ENCODE results near the gene RNASEH2B. TPM values are rescaled to one million over a fixed set of nuclear protein-coding genes. Genes with fewer than 3 reads are reported as not detected.

Gene RNASEH2B
- total and polyA plus RNA-seq, 2 experiments from 2014 or later = 39.0 to 64.8 TPM

DNA sequence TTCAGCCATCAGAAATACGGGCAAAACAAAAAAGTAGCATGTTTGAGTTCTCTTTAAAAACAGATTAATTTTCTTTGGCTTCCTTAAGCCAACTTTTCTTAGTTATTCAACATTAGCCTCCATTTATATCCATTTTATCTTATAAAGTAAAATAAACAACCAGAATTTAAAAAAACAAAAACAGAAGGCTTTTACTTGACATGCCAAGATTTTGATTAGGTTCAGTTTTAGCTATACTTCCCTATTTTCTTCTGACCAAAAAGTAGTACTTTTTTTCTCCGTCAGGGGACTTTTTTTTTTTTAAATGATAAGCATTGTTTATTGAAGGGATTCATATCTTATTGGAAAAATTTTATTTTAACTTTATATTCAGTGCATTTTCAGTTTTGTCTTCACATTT is 18.1 kb downstream of the RNASEH2B start:
- no peak for DNase-seq (ENCODE audit: low spot score)
- ATAC-seq = no peak
- no peaks in the 10 kb centered on the region for H3K27me3 Mint-ChIP-seq (ENCODE audit: insufficient read depth, low read depth, poor library complexity)
- Histone ChIP-seq H3K27ac (ENCODE audit: low read depth) (no peak overlapping the region), H3K27me3 (ENCODE audit: insufficient read depth) (no peaks in the 10 kb centered on the region), H4K20me1 (replicated peaks; ENCODE audit: insufficient read depth) (no peaks in the 10 kb centered on the region), H3K4me2 (no peak overlapping the region), H3K4me1 (ENCODE audit: insufficient read depth) (0 out of 2 replicates have a peak, but pooled peaks cover 3% of the 10 kb centered on the region), H3K4me3 (no peak overlapping the region), H3F3A (replicated peaks; ENCODE audit: low read depth) (no peaks in the 10 kb centered on the region), H2AFZ (no peak overlapping the region), H3K36me3 (ENCODE audit: insufficient read depth) (peaks cover 3% of the 10 kb centered on the region; the same call in 1 of the 2 replicates), H3K9me2 (ENCODE audit: insufficient read depth) (no peaks in the 10 kb centered on the region), H3K79me2 (replicated peaks; ENCODE audit: insufficient read depth) (peaks cover 26% of the 10 kb centered on the region)
- TF ChIP-seq, protein P1, sequence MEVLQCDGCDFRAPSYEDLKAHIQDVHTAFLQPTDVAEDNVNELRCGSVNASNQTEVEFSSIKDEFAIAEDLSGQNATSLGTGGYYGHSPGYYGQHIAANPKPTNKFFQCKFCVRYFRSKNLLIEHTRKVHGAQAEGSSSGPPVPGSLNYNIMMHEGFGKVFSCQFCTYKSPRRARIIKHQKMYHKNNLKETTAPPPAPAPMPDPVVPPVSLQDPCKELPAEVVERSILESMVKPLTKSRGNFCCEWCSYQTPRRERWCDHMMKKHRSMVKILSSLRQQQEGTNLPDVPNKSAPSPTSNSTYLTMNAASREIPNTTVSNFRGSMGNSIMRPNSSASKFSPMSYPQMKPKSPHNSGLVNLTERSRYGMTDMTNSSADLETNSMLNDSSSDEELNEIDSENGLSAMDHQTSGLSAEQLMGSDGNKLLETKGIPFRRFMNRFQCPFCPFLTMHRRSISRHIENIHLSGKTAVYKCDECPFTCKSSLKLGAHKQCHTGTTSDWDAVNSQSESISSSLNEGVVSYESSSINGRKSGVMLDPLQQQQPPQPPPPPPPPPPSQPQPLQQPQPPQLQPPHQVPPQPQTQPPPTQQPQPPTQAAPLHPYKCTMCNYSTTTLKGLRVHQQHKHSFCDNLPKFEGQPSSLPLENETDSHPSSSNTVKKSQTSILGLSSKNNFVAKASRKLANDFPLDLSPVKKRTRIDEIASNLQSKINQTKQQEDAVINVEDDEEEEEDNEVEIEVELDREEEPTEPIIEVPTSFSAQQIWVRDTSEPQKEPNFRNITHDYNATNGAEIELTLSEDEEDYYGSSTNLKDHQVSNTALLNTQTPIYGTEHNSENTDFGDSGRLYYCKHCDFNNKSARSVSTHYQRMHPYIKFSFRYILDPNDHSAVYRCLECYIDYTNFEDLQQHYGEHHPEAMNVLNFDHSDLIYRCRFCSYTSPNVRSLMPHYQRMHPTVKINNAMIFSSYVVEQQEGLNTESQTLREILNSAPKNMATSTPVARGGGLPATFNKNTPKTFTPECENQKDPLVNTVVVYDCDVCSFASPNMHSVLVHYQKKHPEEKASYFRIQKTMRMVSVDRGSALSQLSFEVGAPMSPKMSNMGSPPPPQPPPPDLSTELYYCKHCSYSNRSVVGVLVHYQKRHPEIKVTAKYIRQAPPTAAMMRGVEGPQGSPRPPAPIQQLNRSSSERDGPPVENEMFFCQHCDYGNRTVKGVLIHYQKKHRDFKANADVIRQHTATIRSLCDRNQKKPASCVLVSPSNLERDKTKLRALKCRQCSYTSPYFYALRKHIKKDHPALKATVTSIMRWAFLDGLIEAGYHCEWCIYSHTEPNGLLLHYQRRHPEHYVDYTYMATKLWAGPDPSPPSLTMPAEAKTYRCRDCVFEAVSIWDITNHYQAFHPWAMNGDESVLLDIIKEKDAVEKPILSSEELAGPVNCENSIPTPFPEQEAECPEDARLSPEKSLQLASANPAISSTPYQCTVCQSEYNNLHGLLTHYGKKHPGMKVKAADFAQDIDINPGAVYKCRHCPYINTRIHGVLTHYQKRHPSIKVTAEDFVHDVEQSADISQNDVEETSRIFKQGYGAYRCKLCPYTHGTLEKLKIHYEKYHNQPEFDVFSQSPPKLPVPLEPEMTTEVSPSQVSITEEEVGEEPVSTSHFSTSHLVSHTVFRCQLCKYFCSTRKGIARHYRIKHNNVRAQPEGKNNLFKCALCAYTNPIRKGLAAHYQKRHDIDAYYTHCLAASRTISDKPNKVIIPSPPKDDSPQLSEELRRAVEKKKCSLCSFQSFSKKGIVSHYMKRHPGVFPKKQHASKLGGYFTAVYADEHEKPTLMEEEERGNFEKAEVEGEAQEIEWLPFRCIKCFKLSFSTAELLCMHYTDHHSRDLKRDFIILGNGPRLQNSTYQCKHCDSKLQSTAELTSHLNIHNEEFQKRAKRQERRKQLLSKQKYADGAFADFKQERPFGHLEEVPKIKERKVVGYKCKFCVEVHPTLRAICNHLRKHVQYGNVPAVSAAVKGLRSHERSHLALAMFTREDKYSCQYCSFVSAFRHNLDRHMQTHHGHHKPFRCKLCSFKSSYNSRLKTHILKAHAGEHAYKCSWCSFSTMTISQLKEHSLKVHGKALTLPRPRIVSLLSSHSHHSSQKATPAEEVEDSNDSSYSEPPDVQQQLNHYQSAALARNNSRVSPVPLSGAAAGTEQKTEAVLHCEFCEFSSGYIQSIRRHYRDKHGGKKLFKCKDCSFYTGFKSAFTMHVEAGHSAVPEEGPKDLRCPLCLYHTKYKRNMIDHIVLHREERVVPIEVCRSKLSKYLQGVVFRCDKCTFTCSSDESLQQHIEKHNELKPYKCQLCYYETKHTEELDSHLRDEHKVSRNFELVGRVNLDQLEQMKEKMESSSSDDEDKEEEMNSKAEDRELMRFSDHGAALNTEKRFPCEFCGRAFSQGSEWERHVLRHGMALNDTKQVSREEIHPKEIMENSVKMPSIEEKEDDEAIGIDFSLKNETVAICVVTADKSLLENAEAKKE (CRISPR knock-in tag; IDR thresholded peaks at IDR 0.05) = no peak
- TF ChIP-seq JUNB (IDR thresholded peaks at IDR 0.05; ENCODE audit: unreplicated experiment) (no peak), EZH2 (IDR thresholded peaks at IDR 0.05; ENCODE audit: low read depth, unreplicated experiment) (no peak), POLR2AphosphoS5 (IDR thresholded peaks at IDR 0.05; ENCODE audit: low read depth) (no peak), STAT1 (IDR thresholded peaks at IDR 0.05; ENCODE audit: unreplicated experiment) (no peak), NANOG (IDR thresholded peaks at IDR 0.05; ENCODE audit: borderline replicate concordance) (no peak), CREB1 (CRISPR knock-in tag; IDR thresholded peaks at IDR 0.05; ENCODE audit: low read depth) (no peak), ZNF114 (CRISPR knock-in tag; IDR thresholded peaks at IDR 0.05) (no peak), EZH2phosphoT487 (IDR thresholded peaks at IDR 0.05; ENCODE audit: unreplicated experiment) (no peak), ZNF331 (CRISPR knock-in tag; IDR thresholded peaks at IDR 0.05; ENCODE audit: low read depth) (no peak)
- TF ChIP-seq, protein P2, sequence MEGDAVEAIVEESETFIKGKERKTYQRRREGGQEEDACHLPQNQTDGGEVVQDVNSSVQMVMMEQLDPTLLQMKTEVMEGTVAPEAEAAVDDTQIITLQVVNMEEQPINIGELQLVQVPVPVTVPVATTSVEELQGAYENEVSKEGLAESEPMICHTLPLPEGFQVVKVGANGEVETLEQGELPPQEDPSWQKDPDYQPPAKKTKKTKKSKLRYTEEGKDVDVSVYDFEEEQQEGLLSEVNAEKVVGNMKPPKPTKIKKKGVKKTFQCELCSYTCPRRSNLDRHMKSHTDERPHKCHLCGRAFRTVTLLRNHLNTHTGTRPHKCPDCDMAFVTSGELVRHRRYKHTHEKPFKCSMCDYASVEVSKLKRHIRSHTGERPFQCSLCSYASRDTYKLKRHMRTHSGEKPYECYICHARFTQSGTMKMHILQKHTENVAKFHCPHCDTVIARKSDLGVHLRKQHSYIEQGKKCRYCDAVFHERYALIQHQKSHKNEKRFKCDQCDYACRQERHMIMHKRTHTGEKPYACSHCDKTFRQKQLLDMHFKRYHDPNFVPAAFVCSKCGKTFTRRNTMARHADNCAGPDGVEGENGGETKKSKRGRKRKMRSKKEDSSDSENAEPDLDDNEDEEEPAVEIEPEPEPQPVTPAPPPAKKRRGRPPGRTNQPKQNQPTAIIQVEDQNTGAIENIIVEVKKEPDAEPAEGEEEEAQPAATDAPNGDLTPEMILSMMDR (conservative IDR thresholded peaks at IDR 0.05; ENCODE audit: low read depth in 2 of 2) = no peak
- TF ChIP-seq, protein P3, sequence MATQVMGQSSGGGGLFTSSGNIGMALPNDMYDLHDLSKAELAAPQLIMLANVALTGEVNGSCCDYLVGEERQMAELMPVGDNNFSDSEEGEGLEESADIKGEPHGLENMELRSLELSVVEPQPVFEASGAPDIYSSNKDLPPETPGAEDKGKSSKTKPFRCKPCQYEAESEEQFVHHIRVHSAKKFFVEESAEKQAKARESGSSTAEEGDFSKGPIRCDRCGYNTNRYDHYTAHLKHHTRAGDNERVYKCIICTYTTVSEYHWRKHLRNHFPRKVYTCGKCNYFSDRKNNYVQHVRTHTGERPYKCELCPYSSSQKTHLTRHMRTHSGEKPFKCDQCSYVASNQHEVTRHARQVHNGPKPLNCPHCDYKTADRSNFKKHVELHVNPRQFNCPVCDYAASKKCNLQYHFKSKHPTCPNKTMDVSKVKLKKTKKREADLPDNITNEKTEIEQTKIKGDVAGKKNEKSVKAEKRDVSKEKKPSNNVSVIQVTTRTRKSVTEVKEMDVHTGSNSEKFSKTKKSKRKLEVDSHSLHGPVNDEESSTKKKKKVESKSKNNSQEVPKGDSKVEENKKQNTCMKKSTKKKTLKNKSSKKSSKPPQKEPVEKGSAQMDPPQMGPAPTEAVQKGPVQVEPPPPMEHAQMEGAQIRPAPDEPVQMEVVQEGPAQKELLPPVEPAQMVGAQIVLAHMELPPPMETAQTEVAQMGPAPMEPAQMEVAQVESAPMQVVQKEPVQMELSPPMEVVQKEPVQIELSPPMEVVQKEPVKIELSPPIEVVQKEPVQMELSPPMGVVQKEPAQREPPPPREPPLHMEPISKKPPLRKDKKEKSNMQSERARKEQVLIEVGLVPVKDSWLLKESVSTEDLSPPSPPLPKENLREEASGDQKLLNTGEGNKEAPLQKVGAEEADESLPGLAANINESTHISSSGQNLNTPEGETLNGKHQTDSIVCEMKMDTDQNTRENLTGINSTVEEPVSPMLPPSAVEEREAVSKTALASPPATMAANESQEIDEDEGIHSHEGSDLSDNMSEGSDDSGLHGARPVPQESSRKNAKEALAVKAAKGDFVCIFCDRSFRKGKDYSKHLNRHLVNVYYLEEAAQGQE (IDR thresholded peaks at IDR 0.05; ENCODE audit: unreplicated experiment) = no peak
- TF ChIP-seq, protein P4, sequence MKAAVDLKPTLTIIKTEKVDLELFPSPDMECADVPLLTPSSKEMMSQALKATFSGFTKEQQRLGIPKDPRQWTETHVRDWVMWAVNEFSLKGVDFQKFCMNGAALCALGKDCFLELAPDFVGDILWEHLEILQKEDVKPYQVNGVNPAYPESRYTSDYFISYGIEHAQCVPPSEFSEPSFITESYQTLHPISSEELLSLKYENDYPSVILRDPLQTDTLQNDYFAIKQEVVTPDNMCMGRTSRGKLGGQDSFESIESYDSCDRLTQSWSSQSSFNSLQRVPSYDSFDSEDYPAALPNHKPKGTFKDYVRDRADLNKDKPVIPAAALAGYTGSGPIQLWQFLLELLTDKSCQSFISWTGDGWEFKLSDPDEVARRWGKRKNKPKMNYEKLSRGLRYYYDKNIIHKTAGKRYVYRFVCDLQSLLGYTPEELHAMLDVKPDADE (IDR thresholded peaks at IDR 0.05) = no peak
- no peak overlapping the region for H3K27ac Mint-ChIP-seq
- H3K4me3 Mint-ChIP-seq = no peak overlapping the region
- H3K9me3 Mint-ChIP-seq = peaks cover 34% of the 10 kb centered on the region
- peaks cover 19% of the 10 kb centered on the region for H3K4me1 Mint-ChIP-seq
- H3K36me3 Mint-ChIP-seq (ENCODE audit: low read depth) = peaks cover 29% of the 10 kb centered on the region

All from GM23338 (cell line).